Measurements from ENCODE around the gene UTP4.

Gene UTP4

DNA sequence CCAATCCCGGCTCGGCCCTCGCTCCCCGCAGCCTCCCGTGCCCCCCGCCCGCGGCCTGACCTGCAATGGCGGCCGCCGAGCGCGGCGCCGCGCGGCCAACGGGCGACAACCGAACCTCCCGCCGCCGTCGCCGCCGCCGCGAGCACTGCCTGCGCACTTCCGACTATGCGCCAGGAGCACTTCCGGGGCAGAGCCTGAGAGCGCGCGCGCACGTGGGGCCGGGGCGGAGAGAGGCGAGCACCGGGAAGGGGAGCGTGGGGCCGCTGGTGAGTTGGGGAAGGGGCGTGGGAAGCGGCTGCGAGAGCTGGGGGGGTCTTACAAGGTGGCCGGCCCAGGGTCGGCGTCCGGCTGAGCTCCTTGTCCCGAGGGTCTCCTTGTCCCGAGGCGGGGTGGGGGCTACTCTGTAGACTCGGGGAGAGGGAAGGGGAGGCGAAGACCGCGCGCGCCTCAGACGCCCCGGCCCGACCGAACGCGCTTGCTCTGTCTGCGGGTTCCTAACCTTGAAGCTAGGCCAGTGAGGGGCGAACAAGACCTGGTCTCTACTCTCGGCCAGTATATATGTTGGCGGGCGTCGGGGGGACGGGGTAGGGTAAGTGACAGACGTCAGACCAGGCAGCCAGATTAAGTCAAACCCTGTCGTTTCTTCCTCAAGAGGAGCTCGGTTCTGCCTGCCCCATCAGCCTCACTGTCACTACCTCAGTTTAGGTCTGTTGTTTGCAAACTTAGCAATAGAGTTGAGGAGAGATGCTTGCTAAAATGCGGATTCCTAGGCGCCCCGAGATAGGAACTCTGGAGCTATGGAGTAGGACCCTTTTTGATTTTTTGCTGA, at the start of gene UTP4, which contains the start of gene CHTF8:
Gene UTP4 (plus strand): TSS at position 226 of the 829 bp plus-strand sequence. CDS start 811 bp downstream, outside the sequence.
Gene CHTF8 (minus strand): TSS at position 165 of the 829 bp plus-strand sequence. CDS start 11,130 bp downstream, outside the sequence.
- H3K4me3 ChIP-seq (replicated peaks in 1 of 2; ENCODE audit: low read depth in 2 of 2, low read length in 2 of 2), result peak within 1 kb of the TSS; percentile 96 to 99
- TF ChIP-seq, protein P1, sequence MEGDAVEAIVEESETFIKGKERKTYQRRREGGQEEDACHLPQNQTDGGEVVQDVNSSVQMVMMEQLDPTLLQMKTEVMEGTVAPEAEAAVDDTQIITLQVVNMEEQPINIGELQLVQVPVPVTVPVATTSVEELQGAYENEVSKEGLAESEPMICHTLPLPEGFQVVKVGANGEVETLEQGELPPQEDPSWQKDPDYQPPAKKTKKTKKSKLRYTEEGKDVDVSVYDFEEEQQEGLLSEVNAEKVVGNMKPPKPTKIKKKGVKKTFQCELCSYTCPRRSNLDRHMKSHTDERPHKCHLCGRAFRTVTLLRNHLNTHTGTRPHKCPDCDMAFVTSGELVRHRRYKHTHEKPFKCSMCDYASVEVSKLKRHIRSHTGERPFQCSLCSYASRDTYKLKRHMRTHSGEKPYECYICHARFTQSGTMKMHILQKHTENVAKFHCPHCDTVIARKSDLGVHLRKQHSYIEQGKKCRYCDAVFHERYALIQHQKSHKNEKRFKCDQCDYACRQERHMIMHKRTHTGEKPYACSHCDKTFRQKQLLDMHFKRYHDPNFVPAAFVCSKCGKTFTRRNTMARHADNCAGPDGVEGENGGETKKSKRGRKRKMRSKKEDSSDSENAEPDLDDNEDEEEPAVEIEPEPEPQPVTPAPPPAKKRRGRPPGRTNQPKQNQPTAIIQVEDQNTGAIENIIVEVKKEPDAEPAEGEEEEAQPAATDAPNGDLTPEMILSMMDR (IDR thresholded peaks at IDR 0.05; ENCODE audit: low read depth, low read length), result no peak
- DNase-seq (ENCODE audit: low read depth in 2 of 2), result peak; percentile 77 to 86

GRCh38 chr16:69083306-69083941, 49.0 kb upstream of the UTP4 start:
- DNase-seq (ENCODE audit: low read depth in 2 of 2), result no peak
- TF ChIP-seq, protein P1 (IDR thresholded peaks at IDR 0.05; ENCODE audit: low read depth, low read length), result no peak
- no peak overlapping the region for H3K4me3 ChIP-seq (replicated peaks in 1 of 2; ENCODE audit: low read depth in 2 of 2, low read length in 2 of 2)

- H3K4me3 ChIP-seq (replicated peaks in 1 of 2; ENCODE audit: low read depth in 2 of 2, low read length in 2 of 2), result no peak overlapping the region
- DNase-seq (ENCODE audit: low read depth in 2 of 2), result peak; percentile 62 to 84
- TF ChIP-seq, protein P1 (IDR thresholded peaks at IDR 0.05; ENCODE audit: low read depth, low read length), result no peak
These were observed 48.2 kb upstream of the UTP4 start for GRCh38 chr16:69084289-69084688.

DNA sequence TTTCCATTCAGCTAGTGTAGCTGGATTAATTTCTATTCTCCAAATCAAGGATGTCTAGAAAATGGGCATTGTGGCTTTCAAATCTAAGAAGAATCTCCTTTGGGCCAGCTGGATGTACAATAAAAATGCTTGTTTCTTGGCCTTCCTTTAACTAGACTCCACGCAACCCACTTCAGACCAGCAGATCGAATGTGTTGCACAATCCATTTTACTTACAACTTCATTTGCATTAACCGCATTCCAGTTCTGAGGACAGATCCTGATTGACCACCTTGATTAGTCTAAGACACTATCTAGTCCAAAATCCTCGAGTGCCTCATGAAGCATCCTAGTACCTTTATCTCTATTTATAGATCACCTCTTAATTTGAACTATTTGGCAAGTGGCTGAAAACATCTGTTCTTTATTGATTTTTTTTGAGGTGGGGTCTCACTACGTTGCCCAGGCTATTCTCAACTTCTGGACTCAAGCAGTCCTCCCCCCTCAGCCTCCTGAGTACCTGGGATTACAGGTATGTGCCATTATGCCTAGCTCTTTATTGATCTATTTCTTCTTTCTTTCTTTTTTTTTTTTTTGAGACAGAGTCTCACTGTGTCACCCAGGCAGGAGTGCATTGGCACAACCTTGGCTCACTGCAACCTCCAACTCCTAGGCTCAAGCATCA, 47.3 kb upstream of the UTP4 start:
- TF ChIP-seq, protein P1 (IDR thresholded peaks at IDR 0.05; ENCODE audit: low read depth, low read length), result no peak
- no peak for DNase-seq (ENCODE audit: low read depth in 2 of 2)
- H3K4me3 ChIP-seq (replicated peaks in 1 of 2; ENCODE audit: low read depth in 2 of 2, low read length in 2 of 2), result no peak overlapping the region

DNA sequence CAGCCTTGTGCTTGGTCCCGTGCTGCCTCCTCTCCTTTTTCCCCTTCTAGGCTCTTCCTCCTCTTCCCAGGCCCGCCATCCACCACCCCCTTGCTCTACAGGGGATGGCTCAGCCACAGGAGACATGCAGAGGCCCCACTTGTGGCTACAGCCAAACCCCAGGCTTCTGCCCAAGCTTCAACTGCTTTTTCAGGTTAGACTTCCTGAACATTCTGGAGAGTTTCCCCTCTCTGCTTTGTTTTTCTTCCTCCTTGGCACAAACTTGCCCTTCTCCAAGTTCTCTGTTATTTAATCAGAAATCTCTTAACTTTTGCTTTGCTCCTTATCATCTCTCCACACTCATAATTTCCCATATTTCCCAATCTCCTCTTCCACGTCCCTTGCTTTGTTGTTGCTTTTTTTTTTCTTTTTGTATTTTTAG, 45.3 kb upstream of the UTP4 start:
- no peak for DNase-seq (ENCODE audit: low read depth in 2 of 2)
- TF ChIP-seq, protein P1 (IDR thresholded peaks at IDR 0.05; ENCODE audit: low read depth, low read length), result no peak
- no peak overlapping the region for H3K4me3 ChIP-seq (replicated peaks in 1 of 2; ENCODE audit: low read depth in 2 of 2, low read length in 2 of 2)

- TF ChIP-seq, protein P1 (IDR thresholded peaks at IDR 0.05; ENCODE audit: low read depth, low read length), result no peak
- no peak for DNase-seq (ENCODE audit: low read depth in 2 of 2)
These were observed 43.8 kb upstream of the UTP4 start for GRCh38 chr16:69088684-69089083.

More at GRCh38 chr16:69088684-69089083, 43.8 kb upstream of the UTP4 start:
- no peak overlapping the region for H3K4me3 ChIP-seq (replicated peaks in 1 of 2; ENCODE audit: low read depth in 2 of 2, low read length in 2 of 2)

Measured in cardiac fibroblast (primary cell).